NB4 (cell line): ENCODE data around the gene MPV17.

ENCODE experiments used
- MYC ChIP-seq: IDR thresholded peaks from 2 replicates; pipeline ENCODE4 v1.6.1; 2011; ENCODE audit warnings: low read depth, low read length
- POLR2A ChIP-seq: IDR thresholded peaks from 2 replicates; pipeline ENCODE4 v1.6.1; 2011; ENCODE audit warnings: mild to moderate bottlenecking; ENCODE audit not compliant: insufficient read length; ENCODE audit errors: extremely low read depth
- TF ChIP-seq, protein P1 (sequence below): IDR thresholded peaks from one replicate; pipeline ENCODE4 v1.5.1; 2012; ENCODE audit warnings: low read depth, low read length
- TF ChIP-seq, protein P2 (sequence below): IDR thresholded peaks from 2 replicates; pipeline ENCODE4 v1.6.1; 2011; ENCODE audit warnings: low read depth, low read length

- TF ChIP-seq, protein P1, sequence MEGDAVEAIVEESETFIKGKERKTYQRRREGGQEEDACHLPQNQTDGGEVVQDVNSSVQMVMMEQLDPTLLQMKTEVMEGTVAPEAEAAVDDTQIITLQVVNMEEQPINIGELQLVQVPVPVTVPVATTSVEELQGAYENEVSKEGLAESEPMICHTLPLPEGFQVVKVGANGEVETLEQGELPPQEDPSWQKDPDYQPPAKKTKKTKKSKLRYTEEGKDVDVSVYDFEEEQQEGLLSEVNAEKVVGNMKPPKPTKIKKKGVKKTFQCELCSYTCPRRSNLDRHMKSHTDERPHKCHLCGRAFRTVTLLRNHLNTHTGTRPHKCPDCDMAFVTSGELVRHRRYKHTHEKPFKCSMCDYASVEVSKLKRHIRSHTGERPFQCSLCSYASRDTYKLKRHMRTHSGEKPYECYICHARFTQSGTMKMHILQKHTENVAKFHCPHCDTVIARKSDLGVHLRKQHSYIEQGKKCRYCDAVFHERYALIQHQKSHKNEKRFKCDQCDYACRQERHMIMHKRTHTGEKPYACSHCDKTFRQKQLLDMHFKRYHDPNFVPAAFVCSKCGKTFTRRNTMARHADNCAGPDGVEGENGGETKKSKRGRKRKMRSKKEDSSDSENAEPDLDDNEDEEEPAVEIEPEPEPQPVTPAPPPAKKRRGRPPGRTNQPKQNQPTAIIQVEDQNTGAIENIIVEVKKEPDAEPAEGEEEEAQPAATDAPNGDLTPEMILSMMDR, result no peak
- TF ChIP-seq, protein P2, sequence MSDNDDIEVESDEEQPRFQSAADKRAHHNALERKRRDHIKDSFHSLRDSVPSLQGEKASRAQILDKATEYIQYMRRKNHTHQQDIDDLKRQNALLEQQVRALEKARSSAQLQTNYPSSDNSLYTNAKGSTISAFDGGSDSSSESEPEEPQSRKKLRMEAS, result no peak
- TF ChIP-seq POLR2A (no peak), MYC (no peak)
Measured at GRCh38 chr2:27308359-27308881, 14.5 kb downstream of the MPV17 start, which contains the start of gene UCN.
